ENCODE results near the gene SLC25A19. TPM values are rescaled to one million over a fixed set of nuclear protein-coding genes. Genes with fewer than 3 reads are reported as not detected.

Gene SLC25A19
- total and polyA plus RNA-seq, 8 donors: 2.3 to 40.6 (median 9.9) TPM

DNA sequence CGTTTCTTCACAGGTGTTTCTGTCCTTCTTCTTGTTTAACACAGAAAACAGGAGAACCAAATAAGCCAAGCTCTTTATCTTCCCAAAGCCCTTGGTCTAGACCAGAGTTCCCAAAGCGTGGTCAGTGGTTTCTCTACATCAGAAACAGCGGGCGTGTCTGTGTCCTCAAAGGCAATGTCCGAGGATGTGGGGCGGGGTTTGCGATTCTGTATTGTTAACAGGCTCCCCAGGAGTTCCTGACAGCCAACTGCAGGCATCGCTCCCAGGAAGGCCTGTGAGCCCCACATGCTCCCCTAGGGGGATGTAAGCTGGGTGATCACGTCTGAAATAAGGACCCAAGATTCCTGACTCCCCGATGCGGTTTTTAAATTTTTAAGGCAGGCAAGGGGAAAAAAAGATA is 28.4 kb upstream of the SLC25A19 start:
- WGBS, 5 donors: 32 to 56% (median 48%) methylated on average over 11 of the region's 11 CpGs
- peaks cover 0 to 36% (median 22%) of the 10 kb centered on the region in 4 donors for H3K4me1 ChIP-seq
- H3K9me3 ChIP-seq: no peaks in the 10 kb centered on the region
- H3K27me3 ChIP-seq: no peaks in the 10 kb centered on the region
- no peak for TF ChIP-seq POLR2AphosphoS5 (IDR thresholded peaks at IDR 0.05)
- TF ChIP-seq EP300 (IDR thresholded peaks at IDR 0.05): no peak
- TF ChIP-seq POLR2A (IDR thresholded peaks at IDR 0.05): no peak
- TF ChIP-seq, protein P1, sequence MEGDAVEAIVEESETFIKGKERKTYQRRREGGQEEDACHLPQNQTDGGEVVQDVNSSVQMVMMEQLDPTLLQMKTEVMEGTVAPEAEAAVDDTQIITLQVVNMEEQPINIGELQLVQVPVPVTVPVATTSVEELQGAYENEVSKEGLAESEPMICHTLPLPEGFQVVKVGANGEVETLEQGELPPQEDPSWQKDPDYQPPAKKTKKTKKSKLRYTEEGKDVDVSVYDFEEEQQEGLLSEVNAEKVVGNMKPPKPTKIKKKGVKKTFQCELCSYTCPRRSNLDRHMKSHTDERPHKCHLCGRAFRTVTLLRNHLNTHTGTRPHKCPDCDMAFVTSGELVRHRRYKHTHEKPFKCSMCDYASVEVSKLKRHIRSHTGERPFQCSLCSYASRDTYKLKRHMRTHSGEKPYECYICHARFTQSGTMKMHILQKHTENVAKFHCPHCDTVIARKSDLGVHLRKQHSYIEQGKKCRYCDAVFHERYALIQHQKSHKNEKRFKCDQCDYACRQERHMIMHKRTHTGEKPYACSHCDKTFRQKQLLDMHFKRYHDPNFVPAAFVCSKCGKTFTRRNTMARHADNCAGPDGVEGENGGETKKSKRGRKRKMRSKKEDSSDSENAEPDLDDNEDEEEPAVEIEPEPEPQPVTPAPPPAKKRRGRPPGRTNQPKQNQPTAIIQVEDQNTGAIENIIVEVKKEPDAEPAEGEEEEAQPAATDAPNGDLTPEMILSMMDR (IDR thresholded peaks at IDR 0.05): no peak
- H3K36me3 ChIP-seq: peaks cover 18 to 50% (median 36%) of the 10 kb centered on the region in 4 donors
- peak in 1 of 2 donors; percentile 38 for DNase-seq
- peak overlapping the region in 3 of 5 donors; percentile 53 to 74 (median 70) for H3K27ac ChIP-seq
- no peak overlapping the region for H3K4me3 ChIP-seq
- intact Hi-C loops (cut with DNase I; ENCODE audit: low total_unique reads): no loop called here

DNA sequence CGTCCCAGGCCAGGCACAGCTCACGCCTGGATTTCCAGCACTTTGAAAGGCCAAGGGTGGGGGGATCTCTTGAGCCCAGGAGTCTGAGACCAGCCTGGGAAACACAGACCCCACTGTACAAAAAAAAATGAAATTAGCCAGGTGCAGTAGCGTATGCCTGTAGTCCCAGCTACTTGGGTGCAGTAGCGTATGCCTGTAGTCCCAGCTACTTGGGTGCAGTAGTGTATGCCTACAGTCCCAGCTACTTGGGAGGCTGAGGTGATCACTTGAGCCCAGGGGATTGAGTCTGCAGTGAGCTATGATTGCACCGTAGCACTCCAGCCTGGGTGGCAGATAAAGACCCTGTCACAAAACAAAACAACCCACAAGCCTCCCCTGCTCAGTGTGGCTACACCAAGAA is 27.0 kb upstream of the SLC25A19 start:
- Histone ChIP-seq H3K36me3 (peaks cover 13 to 39% (median 28%) of the 10 kb centered on the region in 4 donors), H3K27ac (peak overlapping the region in 2 of 5 donors; percentile 45 to 69), H3K4me1 (peaks cover 0 to 36% (median 21%) of the 10 kb centered on the region in 4 donors), H3K4me3 (no peak overlapping the region), H3K9me3 (no peaks in the 10 kb centered on the region), H3K27me3 (no peaks in the 10 kb centered on the region)
- 79 to 92% (median 87%) methylated on average over 5 of the region's 5 CpGs for WGBS, 5 donors
- no peak for DNase-seq
- no peak for TF ChIP-seq EP300 (IDR thresholded peaks at IDR 0.05)
- TF ChIP-seq, protein P1 (IDR thresholded peaks at IDR 0.05): no peak
- no peak for TF ChIP-seq POLR2AphosphoS5 (IDR thresholded peaks at IDR 0.05)
- TF ChIP-seq POLR2A (IDR thresholded peaks at IDR 0.05): no peak
- intact Hi-C loops (cut with DNase I; ENCODE audit: low total_unique reads): no loop called here

DNA sequence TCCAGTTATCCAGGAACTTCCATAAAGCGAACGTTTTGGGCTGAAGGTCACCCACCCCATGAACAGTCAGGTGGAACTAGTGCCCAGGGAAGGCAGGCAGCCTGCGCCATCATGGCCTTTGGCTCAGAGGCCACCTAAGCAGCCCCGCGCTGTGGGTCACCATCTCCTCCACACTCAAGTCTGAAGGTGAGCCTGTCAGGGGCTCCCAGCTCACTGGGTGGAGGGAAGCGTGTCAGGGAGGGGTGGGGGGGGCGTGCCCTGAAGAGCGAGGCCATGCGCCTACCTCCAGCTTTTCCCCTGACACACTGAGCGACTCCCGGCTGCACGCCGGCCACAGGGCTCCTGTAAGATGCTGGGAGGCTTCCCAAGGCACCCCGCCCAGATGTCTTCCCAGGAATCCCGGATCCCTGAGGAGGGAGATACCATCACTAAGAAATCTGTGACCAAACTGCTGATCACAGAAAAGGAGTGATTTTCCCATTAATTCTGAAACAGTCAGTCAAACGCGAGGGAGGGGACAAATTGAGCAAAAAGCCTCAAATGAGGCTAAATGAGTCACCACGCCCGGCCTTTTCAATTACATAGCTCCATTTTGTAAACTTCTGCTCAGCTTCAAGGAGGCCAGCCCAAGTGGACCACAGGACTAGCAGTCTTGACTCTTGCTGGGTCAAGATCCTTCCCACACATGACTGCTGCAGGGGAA is 26.5 kb upstream of the SLC25A19 start:
- no peak for DNase-seq
- intact Hi-C loops (cut with DNase I; ENCODE audit: low total_unique reads): no loop called here
- 74 to 85% (median 83%) methylated on average over 19 of the region's 19 CpGs for WGBS, 5 donors
- Histone ChIP-seq H3K4me1 (peaks cover 0 to 39% (median 21%) of the 10 kb centered on the region in 4 donors), H3K27ac (peak overlapping the region in 2 of 5 donors; percentile 45 to 69), H3K9me3 (no peaks in the 10 kb centered on the region), H3K36me3 (peaks cover 12 to 34% (median 23%) of the 10 kb centered on the region in 4 donors), H3K27me3 (no peaks in the 10 kb centered on the region), H3K4me3 (no peak overlapping the region)
- no peak for TF ChIP-seq POLR2A (IDR thresholded peaks at IDR 0.05)
- TF ChIP-seq EP300 (IDR thresholded peaks at IDR 0.05): no peak
- TF ChIP-seq POLR2AphosphoS5 (IDR thresholded peaks at IDR 0.05): no peak
- TF ChIP-seq, protein P1 (IDR thresholded peaks at IDR 0.05): no peak

DNA sequence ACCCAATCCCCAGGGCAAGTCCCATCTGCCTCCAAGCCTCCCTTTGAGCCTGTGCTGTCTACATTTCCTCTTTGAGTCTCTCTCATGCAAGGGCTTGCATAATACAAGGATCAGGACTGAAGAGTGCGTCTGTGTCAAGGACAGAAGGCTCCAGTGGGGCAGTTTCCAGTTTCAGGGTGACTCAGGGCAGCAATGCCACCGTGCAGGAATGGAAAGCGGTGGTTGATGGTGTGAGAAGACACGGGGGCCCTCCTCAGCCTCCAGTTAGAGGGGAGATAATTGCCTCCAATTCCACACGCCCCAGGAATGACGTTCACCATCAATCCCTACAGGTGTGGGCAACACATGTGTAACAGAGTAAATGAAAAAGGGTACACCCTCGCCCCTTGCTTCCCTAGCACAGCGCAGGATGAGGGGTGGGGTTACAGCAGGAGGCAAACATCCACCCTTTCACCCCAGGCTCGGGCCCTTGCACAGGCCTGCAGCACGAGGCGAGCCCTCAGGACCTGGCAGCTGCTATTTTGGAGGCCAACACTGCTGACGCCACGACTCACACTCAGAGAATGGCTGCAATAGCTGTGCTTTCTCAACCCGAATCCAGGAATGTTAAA is 24.8 kb upstream of the SLC25A19 start:
- Histone ChIP-seq H3K9me3 (no peaks in the 10 kb centered on the region), H3K4me3 (no peak overlapping the region), H3K27ac (peak overlapping the region in 4 of 5 donors; percentile 38 to 69 (median 53)), H3K27me3 (no peaks in the 10 kb centered on the region), H3K4me1 (peaks cover 7 to 54% (median 27%) of the 10 kb centered on the region in 4 donors), H3K36me3 (peaks cover 0 to 19% (median 10%) of the 10 kb centered on the region in 4 donors)
- 74 to 81% (median 77%) methylated on average over 10 to 14 of the region's 14 CpGs for WGBS, 5 donors
- TF ChIP-seq, protein P1 (IDR thresholded peaks at IDR 0.05): no peak
- no peak for TF ChIP-seq EP300 (IDR thresholded peaks at IDR 0.05)
- TF ChIP-seq POLR2A (IDR thresholded peaks at IDR 0.05): no peak
- TF ChIP-seq POLR2AphosphoS5 (IDR thresholded peaks at IDR 0.05): no peak
- no peak for DNase-seq
- intact Hi-C loops (cut with DNase I; ENCODE audit: low total_unique reads): no loop called here
